Anterior cingulate cortex (tissue), 58 donors: ENCODE data around the gene C1QA.
A peak's percentile ranks its signal among the peaks of the same experiment; 100 is the strongest.

ENCODE experiments used
- DNase-seq, 58 donors: peaks; one replicate each; lab custom pipeline; 2025; lab: John Stamatoyannopoulos, UW

Gene C1QA, protein sequence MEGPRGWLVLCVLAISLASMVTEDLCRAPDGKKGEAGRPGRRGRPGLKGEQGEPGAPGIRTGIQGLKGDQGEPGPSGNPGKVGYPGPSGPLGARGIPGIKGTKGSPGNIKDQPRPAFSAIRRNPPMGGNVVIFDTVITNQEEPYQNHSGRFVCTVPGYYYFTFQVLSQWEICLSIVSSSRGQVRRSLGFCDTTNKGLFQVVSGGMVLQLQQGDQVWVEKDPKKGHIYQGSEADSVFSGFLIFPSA

DNA sequence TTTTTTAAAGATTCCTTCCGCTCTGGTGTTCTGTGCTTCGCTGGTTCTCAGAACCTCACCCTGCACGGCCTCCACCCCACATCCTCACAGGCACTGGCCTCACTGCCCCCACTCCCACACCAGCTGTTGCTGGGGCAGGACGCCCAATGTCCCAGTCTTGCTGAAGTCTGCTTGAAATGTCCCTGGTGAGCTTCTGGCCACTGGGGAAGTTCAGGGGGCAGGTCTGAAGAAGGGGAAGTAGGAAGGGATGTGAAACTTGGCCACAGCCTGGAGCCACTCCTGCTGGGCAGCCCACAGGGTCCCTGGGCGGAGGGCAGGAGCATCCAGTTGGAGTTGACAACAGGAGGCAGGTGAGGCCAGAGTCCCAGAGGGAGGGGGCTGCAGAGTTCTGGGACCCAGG, at the start of gene C1QA:
Gene C1QA, plus strand, starts transcription at position 276 of the 400 bp plus-strand sequence. CDS start 989 bp downstream, outside the sequence.
- DNase-seq, result peak in 36 of 58 donors; percentile 3 to 66 (median 30)

DNA sequence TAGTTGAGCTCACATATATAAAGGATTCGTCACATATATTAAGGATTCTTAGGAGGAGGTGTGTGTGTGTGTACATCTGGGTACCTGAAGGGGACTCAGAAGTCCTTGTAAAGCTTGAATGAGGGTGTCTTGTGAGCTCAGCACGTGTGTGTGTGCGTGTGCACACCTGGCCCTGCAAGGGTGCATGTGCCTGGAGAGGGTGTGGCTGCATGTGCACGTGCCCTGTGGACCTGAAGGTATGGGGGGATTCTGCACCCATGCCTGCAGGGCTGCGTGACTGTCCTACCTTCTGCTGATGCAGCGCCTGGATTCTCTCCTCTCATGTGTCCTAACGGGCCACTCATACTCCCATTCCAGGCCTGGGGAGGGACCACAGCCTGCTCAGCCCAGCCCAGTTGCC, 49.2 kb upstream of the C1QA start:
- no peak for DNase-seq

DNA sequence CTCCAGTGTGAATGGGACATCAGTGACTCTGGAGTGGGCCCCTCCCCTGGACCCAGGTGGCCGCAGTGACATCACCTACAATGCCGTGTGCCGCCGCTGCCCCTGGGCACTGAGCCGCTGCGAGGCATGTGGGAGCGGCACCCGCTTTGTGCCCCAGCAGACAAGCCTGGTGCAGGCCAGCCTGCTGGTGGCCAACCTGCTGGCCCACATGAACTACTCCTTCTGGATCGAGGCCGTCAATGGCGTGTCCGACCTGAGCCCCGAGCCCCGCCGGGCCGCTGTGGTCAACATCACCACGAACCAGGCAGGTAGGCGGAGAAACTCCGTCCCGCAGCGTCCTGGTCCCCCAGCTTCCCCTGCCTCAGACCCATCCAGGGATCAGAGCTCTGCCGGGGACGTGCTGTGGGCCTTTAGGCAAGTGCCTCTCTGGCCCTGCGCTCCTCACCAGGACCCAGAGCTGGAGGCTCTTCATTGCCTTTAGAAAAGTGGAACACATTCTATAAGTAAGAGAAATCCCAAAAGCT, 47.5 kb upstream of the C1QA start:
- DNase-seq, result no peak

DNA sequence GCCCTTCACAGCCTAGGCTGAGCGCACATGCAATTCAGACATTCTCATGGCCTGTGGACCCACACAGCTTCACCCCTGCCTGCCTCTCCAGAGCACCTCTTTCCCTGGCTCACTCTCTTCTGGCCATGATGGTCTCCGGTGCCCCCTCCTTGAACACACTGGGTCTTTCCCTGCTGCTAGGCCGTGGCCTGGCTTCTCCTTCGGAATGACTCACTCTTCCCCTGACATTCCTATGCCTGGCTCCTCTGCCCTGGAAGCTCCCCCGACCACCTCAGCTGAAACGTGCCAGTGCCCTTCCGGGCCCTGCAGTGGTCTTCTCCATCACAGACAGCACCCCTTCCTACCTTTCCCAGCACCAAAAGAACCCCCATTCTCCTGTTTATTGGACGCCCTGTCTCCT, 44.9 kb upstream of the C1QA start:
- no peak for DNase-seq

DNA sequence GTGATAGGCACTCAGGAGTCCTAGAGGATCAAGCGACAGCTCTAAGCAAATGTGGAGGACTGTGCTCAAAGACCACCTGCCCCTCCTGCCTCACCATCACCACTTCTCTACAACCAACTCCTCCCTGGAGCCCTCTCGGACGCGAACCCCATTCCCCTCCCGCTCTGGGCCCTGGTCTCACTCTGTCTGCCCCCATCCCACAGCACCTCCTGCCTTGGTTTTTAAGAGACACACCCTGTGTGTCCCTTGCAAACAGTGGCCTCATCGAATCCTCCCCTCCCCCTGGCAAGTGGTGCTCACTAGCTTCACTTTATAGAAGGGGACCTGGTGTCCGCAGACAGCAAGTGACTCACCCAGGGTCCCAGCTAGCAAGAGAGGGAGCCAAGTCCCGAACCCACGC, 44.4 kb upstream of the C1QA start:
- no peak for DNase-seq

DNA sequence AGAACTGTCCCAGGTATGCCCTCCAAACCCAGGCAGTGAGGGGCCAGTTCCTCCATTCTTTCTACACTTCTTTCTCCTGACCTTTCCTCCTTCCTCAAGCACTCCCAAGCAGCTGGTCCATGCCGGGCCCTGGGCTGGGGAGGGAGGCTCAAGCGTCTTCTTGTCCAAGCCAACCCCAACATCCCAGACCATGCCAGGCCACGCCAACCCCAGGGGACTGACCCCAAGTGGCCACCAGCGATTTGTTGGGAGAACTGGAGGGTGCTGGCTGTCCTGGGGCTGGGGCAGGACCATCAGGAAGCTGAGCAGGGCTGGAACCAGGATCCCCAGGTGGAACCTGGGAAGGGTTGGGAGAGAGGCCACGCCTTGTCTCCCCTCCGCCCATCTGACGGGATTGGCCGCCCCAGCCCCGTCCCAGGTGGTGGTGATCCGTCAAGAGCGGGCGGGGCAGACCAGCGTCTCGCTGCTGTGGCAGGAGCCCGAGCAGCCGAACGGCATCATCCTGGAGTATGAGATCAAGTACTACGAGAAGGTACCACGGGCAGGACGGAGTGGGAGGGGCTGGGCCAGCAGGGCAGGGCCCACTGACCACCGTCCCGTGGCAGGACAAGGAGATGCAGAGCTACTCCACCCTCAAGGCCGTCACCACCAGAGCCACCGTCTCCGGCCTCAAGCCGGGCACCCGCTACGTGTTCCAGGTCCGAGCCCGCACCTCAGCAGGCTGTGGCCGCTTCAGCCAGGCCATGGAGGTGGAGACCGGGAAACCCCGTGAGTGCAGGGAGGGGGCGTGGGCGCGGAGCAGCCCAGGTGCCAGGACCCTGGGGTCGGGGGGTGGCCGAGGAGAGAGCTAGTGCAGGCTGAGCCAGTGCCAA, 43.3 kb upstream of the C1QA start:
- no peak for DNase-seq

DNA sequence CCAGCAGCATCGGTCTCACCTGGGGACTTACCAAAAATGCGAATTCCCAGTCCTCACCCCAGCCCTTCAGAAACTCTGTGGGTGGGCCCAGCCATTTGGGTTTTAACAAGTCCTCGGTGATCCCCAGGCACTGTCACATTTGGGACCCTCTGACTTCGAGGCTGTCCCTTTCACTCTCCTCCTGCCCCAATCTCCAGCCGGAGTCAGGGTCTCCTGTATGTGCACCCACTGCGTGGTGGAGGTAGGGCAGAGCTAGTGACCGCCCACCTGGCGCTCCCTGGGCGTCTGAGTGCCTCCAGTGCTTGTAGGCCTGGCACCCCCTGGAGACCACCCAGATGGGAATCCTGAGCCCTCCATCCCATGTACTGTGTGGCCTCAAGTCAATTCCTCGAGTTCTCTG, 42.0 kb upstream of the C1QA start:
- DNase-seq, result no peak

DNA sequence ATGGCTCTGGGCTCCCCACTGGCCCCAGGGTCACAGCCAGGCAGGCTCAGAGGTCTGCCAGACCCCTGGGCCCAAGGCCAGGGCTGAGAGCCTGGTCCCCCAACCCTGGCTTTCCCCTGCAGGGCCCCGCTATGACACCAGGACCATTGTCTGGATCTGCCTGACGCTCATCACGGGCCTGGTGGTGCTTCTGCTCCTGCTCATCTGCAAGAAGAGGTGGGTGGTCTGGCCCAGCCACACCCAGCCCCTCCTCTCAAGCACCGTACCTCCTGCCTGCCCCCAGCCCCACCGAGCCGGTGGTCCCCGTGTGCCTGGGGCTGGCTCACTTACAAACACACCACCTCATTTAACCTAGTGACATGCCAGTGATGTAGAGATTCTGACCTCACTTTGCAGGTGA, 41.3 kb upstream of the C1QA start:
- no peak for DNase-seq

DNA sequence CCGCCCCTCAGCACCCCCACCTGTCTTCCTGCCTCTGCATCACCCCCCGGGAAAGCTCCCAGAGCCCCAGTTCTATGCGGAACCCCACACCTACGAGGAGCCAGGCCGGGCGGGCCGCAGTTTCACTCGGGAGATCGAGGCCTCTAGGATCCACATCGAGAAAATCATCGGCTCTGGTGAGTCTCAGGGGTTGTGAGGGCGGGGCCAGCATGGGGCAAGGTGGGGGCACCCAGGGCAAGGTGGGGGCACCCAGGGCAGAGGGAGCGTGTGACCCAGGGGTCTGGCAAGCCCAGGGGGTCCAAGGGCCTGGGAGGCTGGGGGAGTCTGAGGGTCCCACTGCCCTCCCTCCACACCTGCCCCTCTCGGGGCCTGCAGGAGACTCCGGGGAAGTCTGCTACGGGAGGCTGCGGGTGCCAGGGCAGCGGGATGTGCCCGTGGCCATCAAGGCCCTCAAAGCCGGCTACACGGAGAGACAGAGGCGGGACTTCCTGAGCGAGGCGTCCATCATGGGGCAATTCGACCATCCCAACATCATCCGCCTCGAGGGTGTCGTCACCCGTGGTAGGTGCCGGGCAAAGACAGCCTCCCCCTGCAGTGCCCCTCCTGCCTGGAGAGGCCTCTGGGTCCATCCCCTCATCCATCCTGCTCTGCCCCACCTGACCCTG, 39.0 kb upstream of the C1QA start:
- no peak for DNase-seq

DNA sequence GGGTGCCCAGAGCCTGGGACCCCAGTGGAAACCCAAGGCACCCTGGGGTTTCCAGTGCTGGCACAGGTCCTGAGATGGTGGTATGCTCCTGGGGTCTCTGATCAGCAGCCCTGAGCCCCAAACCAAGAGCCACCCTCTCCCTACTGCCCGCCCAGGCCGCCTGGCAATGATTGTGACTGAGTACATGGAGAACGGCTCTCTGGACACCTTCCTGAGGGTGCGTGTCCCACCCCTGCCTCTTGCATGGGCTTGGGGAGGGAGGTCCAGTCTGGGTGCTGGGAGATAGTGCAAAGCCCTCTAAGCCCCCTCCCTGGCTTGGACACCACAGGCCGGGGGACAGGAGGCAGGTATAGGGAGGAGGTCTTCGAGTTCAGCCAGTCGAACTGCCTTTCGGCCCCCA, 38.4 kb upstream of the C1QA start:
- no peak for DNase-seq

DNA sequence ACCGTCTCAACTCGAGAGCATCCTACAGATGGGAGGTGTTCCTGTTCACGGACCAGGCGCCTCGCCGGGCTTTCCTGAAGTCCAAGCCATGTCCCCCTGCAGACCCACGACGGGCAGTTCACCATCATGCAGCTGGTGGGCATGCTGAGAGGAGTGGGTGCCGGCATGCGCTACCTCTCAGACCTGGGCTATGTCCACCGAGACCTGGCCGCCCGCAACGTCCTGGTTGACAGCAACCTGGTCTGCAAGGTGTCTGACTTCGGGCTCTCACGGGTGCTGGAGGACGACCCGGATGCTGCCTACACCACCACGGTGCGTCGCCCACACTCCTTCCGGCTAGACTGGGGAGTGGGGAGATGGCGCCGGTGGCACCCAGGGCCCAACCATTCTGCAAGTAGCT, 37.7 kb upstream of the C1QA start:
- DNase-seq, result no peak

DNA sequence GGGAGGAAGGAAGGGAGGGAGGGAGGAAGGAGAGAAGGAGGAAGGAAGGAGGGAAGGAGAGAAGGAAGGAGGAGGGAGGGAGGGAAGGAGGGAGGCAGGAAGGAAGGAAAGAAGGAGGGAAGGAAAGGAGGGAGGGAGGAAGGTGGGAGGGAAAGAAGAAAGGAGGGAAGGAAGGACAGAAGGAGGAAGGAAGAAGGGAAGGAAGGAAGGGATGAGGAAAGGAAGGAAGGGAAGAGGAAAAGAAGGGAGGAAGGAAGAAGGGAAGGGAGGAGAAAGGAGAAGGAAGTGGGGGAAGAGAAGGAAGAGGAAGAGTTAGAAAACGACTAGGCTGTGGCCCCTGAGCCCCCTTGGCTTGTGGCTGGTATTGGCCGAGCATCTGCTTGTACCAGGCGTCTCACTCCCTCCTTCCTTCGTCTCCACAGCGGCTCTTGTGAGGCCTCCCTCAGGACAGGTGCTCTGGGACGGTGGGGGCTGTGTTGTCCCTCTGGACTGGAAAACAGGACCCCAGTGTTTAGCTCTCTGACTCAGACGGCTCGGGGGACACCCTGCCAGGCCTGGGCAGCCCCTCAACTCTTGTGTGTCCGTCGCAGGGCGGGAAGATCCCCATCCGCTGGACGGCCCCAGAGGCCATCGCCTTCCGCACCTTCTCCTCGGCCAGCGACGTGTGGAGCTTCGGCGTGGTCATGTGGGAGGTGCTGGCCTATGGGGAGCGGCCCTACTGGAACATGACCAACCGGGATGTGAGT, 36.2 kb upstream of the C1QA start:
- DNase-seq, result no peak

DNA sequence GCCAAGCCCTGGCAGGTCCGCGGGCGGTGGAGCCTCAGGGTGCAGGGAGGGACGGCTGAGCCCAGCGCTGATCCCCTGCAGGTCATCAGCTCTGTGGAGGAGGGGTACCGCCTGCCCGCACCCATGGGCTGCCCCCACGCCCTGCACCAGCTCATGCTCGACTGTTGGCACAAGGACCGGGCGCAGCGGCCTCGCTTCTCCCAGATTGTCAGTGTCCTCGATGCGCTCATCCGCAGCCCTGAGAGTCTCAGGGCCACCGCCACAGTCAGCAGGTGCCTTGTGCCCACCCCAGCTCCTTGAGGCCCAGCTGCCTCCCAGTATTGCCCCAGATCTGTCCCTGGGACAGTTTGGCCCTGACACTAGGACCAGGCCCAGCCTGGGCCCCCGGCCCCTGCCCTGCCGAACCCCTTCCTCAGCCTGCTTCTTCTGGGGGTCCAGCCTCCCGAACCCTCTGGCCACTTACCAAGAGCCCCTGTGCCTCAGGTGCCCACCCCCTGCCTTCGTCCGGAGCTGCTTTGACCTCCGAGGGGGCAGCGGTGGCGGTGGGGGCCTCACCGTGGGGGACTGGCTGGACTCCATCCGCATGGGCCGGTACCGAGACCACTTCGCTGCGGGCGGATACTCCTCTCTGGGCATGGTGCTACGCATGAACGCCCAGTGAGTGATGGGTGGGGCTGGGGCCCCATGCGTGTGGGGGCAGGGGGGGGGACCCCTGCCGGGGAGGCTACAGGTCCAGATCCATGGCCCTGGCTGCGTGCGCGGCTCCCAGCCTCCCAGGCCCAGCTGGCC, 35.4 kb upstream of the C1QA start:
- DNase-seq, result no peak

DNA sequence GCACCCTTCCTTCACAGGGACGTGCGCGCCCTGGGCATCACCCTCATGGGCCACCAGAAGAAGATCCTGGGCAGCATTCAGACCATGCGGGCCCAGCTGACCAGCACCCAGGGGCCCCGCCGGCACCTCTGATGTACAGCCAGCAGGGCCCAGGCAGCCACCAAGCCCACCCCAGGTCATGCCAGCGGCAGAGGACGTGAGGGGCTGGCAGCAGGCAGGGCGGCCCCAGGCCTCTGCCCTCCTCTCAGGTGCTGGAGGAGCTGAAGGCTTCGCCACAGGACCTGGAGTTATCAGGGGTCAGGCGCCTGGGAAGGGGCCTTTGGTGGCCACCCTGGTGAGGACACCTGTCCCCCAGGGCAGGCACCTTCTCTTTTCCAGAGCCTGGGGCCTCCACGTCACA, 34.8 kb upstream of the C1QA start:
- no peak for DNase-seq

DNA sequence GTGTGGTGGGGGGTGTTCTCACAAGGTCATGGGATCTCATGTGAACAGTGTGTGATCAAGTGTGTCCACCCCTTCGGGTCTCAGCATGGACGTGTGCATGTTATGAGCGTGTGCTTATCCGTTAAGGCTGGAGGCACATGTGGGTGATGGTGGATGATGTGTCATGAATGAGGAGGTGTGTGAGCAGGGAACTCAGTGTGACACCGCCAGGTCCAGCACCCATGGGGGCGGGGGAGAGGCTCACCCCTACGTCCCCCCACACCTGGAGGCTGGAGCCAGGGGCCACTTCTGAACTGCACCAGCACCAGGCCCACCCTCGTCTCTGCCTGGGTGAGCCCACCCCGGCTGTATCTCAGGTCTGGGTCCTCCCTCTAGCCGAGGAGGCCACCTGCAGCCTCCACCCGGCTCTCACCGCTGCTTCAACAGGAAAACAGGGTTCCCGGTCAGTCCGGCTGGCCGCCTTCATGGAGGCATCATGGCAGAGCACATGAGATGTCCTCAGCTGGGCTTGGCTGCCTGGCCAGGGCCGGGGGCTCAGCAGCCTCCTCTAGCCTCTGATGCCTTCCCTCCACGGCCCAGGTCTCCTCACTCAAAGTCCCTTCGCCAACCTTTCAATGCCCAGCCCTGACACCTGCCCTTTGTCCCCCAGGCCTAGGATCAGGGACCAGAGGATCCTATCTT, 34.2 kb upstream of the C1QA start:
- no peak for DNase-seq

DNA sequence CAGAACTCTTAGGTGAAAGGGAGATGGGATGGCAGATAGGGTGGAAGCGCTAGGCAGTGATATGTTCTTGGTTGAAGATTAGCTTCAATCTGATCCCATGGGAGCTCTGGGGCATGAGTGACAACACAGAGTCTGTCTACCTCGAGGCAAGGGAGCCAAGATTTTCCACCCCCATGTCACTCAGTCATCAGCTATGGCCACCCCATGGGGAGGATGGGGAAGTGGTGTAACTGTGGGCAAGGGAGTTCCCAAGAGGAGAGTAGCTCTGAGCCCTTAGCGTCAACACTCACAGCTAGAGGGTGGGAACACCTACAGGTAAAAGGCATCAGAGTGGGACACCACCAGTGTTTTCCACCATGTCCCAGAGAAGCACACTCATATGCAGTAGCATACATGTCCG, 30.3 kb upstream of the C1QA start:
- DNase-seq, result no peak

DNA sequence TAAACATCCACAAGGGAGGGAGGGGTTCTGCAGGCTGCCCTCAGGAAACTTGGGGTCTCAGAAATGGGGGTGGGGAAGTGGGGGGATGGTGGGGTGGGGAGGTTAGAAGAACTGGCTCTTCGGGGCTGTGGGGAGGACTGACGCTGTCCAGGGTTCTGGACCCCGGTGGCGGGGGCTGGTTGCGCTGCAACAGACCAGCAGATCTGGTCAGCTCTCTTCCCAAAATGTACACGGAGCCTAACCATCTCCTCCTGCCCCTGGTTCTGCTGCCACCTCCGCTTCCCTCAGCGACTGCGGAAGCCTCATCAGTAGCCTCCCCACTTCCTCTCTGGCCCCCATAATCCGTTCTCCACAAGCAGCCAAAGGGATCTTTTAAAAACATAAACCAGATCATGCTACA, 29.3 kb upstream of the C1QA start:
- DNase-seq, result no peak

DNA sequence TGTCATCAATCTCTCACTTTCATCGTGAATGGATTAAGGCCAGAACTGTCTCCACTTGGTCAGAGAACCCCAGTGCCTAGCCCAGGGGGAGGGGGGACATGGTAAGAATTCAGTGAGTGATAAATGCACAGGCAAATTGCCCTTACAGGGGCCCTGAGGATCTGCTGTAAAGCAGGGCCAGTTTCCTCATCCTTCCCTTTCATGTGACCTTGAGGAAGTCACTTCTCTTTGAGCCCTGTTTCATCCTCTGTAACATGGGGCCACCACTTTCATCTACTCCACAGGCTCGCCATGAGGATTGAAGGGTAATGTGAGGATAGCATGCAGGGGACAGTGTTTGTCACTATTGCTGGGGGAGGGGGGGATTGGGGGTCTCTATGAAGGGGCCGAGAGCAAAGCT, 28.1 kb upstream of the C1QA start:
- DNase-seq, result no peak

DNA sequence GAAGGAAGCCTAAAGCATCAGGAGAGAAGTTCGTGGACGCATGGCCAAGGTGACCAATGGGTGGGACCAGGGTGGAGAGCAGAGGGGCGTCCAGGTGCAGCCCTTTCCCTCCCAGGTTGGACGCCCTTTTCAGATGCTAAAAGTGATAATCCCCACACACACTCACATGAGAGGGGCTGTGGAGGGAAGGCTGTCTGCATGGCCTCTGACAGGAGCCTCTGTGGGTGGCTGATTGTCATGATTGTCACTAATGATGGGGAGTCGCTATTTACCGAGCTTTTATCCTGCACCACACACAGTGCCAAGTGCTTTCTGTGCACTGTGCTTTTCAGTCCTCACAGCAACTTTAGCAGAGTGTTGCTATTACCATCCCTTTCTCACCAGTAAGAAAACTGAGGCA, 27.1 kb upstream of the C1QA start:
- DNase-seq, result no peak
